HG02870 (cell line): ENCODE data around the gene LSM11.
A peak's percentile ranks its signal among the peaks of the same experiment; 100 is the strongest.

Experiments
- ATAC-seq: cut with Tn5 transposase; IDR thresholded peaks from one replicate; pipeline ENCODE4 v1.9.1; 2021; ENCODE audit warnings: mild to moderate bottlenecking, moderate library complexity; ENCODE audit not compliant: unreplicated experiment

LSM11 gene

DNA sequence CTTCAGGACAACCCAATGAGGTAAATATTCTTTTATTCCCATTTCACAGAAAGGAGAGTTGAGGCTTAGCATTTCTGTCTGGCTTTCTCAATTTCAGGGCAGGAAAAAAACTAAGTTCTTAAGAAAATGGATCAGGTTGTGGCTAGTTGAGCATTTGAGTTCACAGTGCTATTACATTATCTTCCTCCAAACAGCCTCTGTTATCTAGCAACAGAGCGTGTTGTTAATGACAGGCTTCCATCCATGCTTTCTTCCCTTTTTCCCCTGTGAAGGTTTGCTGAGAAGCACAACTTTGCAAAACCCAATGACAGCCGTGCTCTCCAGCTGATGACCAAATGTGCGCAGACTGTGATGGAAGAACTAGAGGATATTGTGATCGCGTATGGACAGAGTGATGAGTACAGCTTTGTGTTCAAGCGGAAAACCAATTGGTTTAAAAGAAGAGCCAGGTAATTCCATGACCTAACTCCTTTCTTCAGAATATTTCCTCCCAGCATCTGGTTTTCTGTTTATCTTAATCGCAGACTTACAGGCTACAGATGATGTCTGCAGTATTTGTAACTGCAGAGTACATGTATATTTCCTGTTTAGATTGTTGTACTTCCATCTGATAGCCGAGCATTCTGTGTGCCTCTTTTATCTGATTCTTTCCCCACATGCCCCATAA lies 10.8 kb upstream of the LSM11 start:
- ATAC-seq: no peak

- ATAC-seq: no peak
Measured at GRCh38 chr5:157734436-157734835, 9.1 kb upstream of the LSM11 start.

- ATAC-seq: no peak
Measured at GRCh38 chr5:157735991-157736390, 7.5 kb upstream of the LSM11 start.

GRCh38 chr5:157739388-157740228 lies 3.9 kb upstream of the LSM11 start:
- ATAC-seq: no peak

DNA sequence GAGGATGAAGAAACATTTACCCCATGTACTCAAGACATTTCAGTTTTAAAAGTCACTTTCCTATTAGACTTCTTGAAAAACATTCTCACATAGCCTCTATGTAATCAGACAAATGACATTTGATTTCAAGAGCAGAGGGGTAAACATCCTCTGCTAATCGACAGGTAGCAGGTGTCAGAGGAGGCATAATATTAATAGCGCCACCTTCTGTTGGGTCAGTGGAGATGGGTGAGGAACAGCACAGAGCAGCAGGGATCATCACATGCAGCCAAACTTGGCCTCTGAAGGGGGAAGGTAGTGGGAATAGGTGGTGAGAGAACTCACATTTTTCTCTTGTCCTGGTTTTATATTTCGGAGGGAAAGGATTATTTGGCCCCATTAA lies 3.3 kb upstream of the LSM11 start:
- ATAC-seq: no peak

DNA sequence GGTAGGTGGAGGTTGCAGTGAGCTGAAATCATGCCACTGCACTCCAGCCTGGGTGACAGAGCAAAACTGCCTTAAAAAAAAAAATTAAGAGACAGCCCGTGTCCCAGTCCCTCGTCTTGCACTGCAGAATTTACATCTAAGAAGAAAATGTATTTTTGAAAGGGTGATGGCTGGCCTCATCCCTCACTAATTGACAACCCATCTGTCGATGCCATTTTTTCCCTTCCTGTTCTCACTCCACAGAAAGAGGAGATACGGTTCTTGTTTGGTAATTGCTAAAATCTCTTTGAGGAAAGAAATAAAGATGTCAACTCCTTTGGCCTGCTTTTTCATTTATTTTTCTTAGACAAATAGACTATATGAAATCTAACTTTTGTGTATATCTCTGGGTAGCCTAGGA lies 2.4 kb upstream of the LSM11 start:
- ATAC-seq: no peak

DNA sequence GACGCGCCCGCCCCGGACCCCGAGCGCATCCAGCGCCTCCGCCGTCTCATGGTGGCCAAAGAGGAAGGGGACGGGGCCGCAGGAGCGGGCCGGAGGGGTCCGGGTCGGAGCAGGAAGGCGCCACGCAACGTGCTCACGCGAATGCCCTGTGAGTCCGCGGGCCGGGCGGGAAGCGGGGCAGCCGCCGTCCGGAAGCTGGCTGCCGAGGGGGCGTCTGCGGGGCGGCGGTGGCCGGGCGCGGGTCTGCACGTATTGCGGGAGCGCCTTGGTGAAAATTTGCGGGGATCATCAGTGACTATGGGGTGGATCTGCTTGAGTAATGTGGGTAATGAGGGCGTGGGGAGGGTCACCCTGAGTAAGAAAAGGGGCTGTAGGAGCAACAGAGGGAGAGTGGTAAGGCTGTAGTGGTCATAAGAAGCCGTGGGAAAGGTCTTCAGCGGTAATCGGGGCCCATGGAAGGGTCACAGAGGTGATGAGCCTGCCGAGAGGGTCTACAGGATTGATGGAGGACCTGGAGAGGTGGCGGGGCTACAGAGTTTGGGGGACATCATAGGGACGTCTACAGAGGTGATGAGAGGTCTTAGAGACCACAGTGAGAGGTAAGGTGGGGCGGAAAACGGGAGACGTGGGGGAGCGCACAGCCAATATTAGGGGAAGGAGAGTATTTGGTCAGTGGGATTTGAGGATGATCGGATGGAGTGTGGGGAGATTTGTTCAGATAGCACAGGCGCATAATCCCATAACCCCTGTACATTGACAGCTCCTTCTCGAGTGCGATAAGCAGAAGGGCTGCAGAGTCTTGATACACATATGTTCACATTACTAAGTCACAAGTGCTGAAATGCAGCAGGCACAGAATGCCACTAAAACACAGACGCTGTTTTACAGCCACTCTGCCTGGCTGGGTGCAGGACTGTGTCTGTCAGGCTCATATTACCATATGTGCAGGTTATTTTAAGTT lies 819 bp downstream of the LSM11 start:
- ATAC-seq: peak; percentile 19

- ATAC-seq: no peak
Measured at GRCh38 chr5:157745041-157745456, 1.5 kb downstream of the LSM11 start.

- ATAC-seq: no peak
Measured at GRCh38 chr5:157747173-157747740, 3.7 kb downstream of the LSM11 start.

- no peak for ATAC-seq
Measured at GRCh38 chr5:157747766-157748700, 4.5 kb downstream of the LSM11 start.

- ATAC-seq: no peak
Measured at GRCh38 chr5:157748760-157749461, 5.4 kb downstream of the LSM11 start.

DNA sequence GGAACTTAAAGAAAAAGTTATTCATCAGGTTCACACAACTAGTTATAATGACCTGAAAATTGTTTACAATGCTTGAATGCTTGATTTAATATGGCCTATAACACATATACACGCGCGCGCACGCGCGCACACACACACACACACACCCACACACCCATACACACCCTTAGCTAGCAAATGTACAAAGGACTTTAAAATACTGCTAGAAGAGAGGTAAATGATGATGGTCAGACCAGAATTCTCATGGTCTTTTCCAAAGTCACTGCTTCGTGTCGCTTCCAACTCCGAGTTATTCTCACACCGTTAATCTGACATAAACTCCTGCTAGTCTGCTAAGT lies 5.9 kb downstream of the LSM11 start:
- no peak for ATAC-seq

DNA sequence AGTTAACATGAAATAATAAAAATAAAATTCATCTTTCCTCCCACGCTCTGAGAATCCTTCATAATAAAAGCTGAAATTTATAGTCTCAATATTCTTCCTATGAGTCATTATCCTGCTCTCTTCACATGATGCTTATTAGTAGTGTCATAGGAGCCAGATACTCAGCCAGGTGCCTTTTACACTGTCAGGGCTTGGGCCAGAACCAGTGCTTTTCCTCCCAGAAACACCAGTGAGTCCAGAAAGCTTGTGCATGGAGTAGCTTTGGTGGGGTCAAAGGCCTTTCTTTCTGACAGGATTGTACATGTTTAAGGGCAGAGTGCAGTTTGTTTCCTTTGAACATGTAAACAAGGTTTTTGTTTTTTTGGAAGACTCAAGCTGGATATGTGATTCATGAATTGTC lies 6.8 kb downstream of the LSM11 start:
- ATAC-seq: no peak

DNA sequence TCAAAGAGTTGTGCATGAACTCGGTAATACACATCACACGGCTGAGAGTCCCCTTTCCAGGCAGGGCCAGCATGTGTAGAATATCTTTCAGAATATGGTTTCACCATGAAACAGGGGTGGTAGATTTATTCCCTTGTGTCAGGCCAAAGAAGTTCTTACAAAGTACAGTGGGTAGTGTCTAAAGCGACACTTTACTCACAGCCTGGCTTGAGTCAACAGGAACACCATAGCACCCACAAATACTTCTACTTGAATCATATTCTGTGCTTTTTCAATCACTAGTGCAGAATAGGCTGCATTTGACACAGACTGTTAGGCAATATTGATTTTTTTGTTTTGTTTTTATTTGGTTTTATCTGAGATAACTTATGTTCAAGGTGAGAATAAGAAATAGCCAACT lies 12.6 kb downstream of the LSM11 start:
- ATAC-seq: no peak

GRCh38 chr5:157758706-157759105 lies 15.2 kb downstream of the LSM11 start:
- no peak for ATAC-seq

GRCh38 chr5:157761690-157762621 lies 18.4 kb downstream of the LSM11 start:
- no peak for ATAC-seq

DNA sequence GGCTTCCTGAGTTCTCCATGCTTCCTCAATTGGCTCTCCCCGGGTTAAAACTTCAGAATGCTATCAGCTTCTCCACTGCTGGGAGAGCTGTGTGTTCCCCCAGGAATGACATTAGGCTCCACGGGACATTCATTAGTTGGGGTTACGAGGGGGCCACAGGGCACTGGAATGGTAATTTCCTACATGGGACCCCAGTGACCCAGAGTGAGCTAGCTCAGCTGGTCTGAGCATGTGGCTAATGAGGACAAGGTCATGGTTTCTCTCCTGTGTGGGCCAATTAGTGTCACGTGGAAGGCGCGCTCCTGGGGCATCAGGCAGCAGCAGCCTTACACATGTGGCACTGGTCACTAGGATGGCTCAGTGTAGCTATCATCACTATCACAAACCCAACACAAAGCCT lies 21.0 kb downstream of the LSM11 start:
- no peak for ATAC-seq

DNA sequence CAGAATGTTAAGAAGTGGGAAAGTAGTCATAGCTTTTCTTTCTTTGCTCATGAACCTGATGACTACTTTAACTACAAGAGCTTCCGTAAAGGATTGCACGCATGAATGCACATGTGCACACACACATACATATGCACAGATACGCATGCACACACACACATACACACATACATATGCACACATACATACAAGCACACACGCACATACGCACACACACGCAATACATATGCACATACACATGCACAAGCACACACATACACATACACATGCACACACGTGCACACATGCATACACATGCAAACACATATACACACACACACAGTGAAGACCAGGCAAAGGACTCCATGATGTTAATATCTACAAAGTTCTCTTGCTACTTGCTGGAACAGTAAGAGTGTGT lies 22.9 kb downstream of the LSM11 start:
- no peak for ATAC-seq
